ENCODE data around the gene S100A4. TPM values are rescaled to one million over a fixed set of nuclear protein-coding genes. Genes with fewer than 3 reads are reported as not detected.

The S100A4 gene
- total RNA-seq, 1 donor from 2014 or later = 375 TPM

- peaks cover 34% of the 10 kb centered on the region for H3K4me1 ChIP-seq
- no peaks in the 10 kb centered on the region for H3K9me3 ChIP-seq
- DNase-seq (ENCODE audit: extremely low spot score in 2 of 2) = peak in 1 of 2 donors; percentile 89
- H3K27me3 ChIP-seq = no peaks in the 10 kb centered on the region
- no peaks in the 10 kb centered on the region for H3K36me3 ChIP-seq
- peak overlapping the region; percentile 98 for H3K27ac ChIP-seq
- no peak for TF ChIP-seq POLR2AphosphoS5 (IDR thresholded peaks at IDR 0.05; ENCODE audit: insufficient read depth in 1 of 2, low read depth in 1 of 2)
- no peak for TF ChIP-seq CTCF (IDR thresholded peaks at IDR 0.05)
- no peak for TF ChIP-seq POLR2A (IDR thresholded peaks at IDR 0.05)
- intact Hi-C loops (cut with DNase I) = loop anchor here (1.0 to 5.0 kb wide), 2 partner anchors 34 to 55 kb away; no protein-coding TSS in a partner anchor
- peak overlapping the region; percentile 22 to 28 for H3K4me3 ChIP-seq
Measured at GRCh38 chr1:153567621-153568366, 22.2 kb upstream of the S100A4 start.

GRCh38 chr1:153566414-153567371, 21.1 kb upstream of the S100A4 start:
- Histone ChIP-seq H3K4me1 (peaks cover 34% of the 10 kb centered on the region), H3K27ac (peak overlapping the region; percentile 98), H3K4me3 (peak overlapping the region; percentile 3 to 9), H3K27me3 (no peaks in the 10 kb centered on the region), H3K36me3 (no peaks in the 10 kb centered on the region), H3K9me3 (no peaks in the 10 kb centered on the region)
- DNase-seq (ENCODE audit: extremely low spot score in 2 of 2) = peak in 1 of 2 donors; percentile 99
- intact Hi-C loops (cut with DNase I) = loop anchor here (5.0 kb wide), 1 partner anchor 54 kb away; no protein-coding TSS in a partner anchor
- peak; percentile 86 to 92 for TF ChIP-seq POLR2AphosphoS5 (IDR thresholded peaks at IDR 0.05; ENCODE audit: insufficient read depth in 1 of 2, low read depth in 1 of 2)
- peak in 1 of 2 donors; percentile 11 for TF ChIP-seq POLR2A (IDR thresholded peaks at IDR 0.05)
- TF ChIP-seq CTCF (IDR thresholded peaks at IDR 0.05) = no peak

- TF ChIP-seq POLR2AphosphoS5 (IDR thresholded peaks at IDR 0.05; ENCODE audit: insufficient read depth in 1 of 2, low read depth in 1 of 2) (peak; percentile 29 to 77), POLR2A (IDR thresholded peaks at IDR 0.05) (no peak), CTCF (IDR thresholded peaks at IDR 0.05) (no peak)
- peak within 1 kb of the TSS; percentile 98 for H3K27ac ChIP-seq
- H3K9me3 ChIP-seq = no peaks in the 10 kb centered on the region
- no peaks in the 10 kb centered on the region for H3K27me3 ChIP-seq
- peaks cover 34% of the 10 kb centered on the region for H3K4me1 ChIP-seq
- intact Hi-C loops (cut with DNase I) = loop anchor here (5.0 kb wide), 1 partner anchor 53 kb away; no protein-coding TSS in a partner anchor
- peak in 1 of 2 donors; percentile 92 for DNase-seq (ENCODE audit: extremely low spot score in 2 of 2)
- H3K36me3 ChIP-seq = no peaks in the 10 kb centered on the region
- H3K4me3 ChIP-seq = peak within 1 kb of the TSS; percentile 9 to 36
Measured at GRCh38 chr1:153565529-153566374, 20.1 kb upstream of the S100A4 start, which contains the start of gene S100A2. S100A2 (minus strand) TSS chr1:153565844; CDS start chr1:153563877, 1,967 bp downstream.

- DNase-seq (ENCODE audit: extremely low spot score in 2 of 2) = no peak
- no peaks in the 10 kb centered on the region for H3K9me3 ChIP-seq
- H3K4me3 ChIP-seq = peak overlapping the region; percentile 9 to 36
- H3K27ac ChIP-seq = peak overlapping the region; percentile 98
- H3K36me3 ChIP-seq = no peaks in the 10 kb centered on the region
- intact Hi-C loops (cut with DNase I) = loop anchor here (2.0 kb wide), 1 partner anchor 15 kb away; the partner anchor contains the start of gene S100A3
- TF ChIP-seq CTCF (IDR thresholded peaks at IDR 0.05) = no peak
- H3K4me1 ChIP-seq = peaks cover 34% of the 10 kb centered on the region
- H3K27me3 ChIP-seq = no peaks in the 10 kb centered on the region
Measured at GRCh38 chr1:153563991-153564390, 18.4 kb upstream of the S100A4 start.

All from vagina (tissue), 2 donors.